ENCODE data around the gene CAMKMT.

GRCh38 chr2:44477657-44478414, 116.1 kb downstream of the CAMKMT start:
- TF ChIP-seq ZNF274 (IDR thresholded peaks at IDR 0.05; ENCODE audit: low read depth, low read length), result no peak
- no peak for TF ChIP-seq YY1 (IDR thresholded peaks at IDR 0.05; ENCODE audit: insufficient read depth, insufficient read length)
- TF ChIP-seq SUZ12 (IDR thresholded peaks at IDR 0.05; ENCODE audit: extremely low read depth, insufficient read depth, insufficient read length), result no peak

Measured in NT2/D1 (cell line).